Epithelial cell of esophagus (primary cell): ENCODE data around the gene FABP1.

ENCODE experiments used
- DNase-seq: peaks from one replicate; pipeline ENCODE4 v3.0.0; 2010; ENCODE audit warnings: low read depth
- H3K4me3 ChIP-seq: 2 replicates; pipeline ENCODE4 v1.5.1; 2011; ENCODE audit warnings: mild to moderate bottlenecking, low read length, control low read depth
- CTCF ChIP-seq: IDR thresholded peaks from 2 replicates; pipeline ENCODE4 v1.5.1; 2011; ENCODE audit warnings: low read depth, mild to moderate bottlenecking, low read length, control low read depth, inconsistent platforms; ENCODE audit not compliant: insufficient read depth; ENCODE audit errors: missing control alignments

FABP1 gene

GRCh38 chr2:88082781-88083180 is 45.1 kb downstream of the FABP1 start:
- TF ChIP-seq CTCF = no peak
- no peak overlapping the region for H3K4me3 ChIP-seq
- DNase-seq = no peak

- no peak for DNase-seq
- H3K4me3 ChIP-seq = no peak overlapping the region
- TF ChIP-seq CTCF = no peak
Observed at GRCh38 chr2:88081924-88082608, 45.8 kb downstream of the FABP1 start.

GRCh38 chr2:88080545-88080944 is 47.3 kb downstream of the FABP1 start:
- DNase-seq = peak; percentile 12
- H3K4me3 ChIP-seq = no peak overlapping the region
- TF ChIP-seq CTCF = no peak

GRCh38 chr2:88078643-88079172 is 49.2 kb downstream of the FABP1 start:
- H3K4me3 ChIP-seq = no peak overlapping the region
- no peak for DNase-seq

GRCh38 chr2:88077080-88077479 is 50.8 kb downstream of the FABP1 start:
- no peak for TF ChIP-seq CTCF
- no peak for DNase-seq
- no peak overlapping the region for H3K4me3 ChIP-seq

More at GRCh38 chr2:88078643-88079172, 49.2 kb downstream of the FABP1 start:
- TF ChIP-seq CTCF = no peak

GRCh38 chr2:88074854-88075292 is 53.0 kb downstream of the FABP1 start:
- no peak overlapping the region for H3K4me3 ChIP-seq
- DNase-seq = peak; percentile 85
- TF ChIP-seq CTCF = no peak

- no peak for DNase-seq
- no peak overlapping the region for H3K4me3 ChIP-seq
- no peak for TF ChIP-seq CTCF
Observed at GRCh38 chr2:88074150-88074549, 53.7 kb downstream of the FABP1 start.
